ENCODE data around the gene ENTPD2.

- no peak for TF ChIP-seq TAF1 (IDR thresholded peaks at IDR 0.05; ENCODE audit: low read depth)
- no peak for TF ChIP-seq EP300 (IDR thresholded peaks at IDR 0.05; ENCODE audit: borderline replicate concordance)
- no peak for TF ChIP-seq RAD21 (IDR thresholded peaks at IDR 0.05; ENCODE audit: low read depth)
These were observed 42.7 kb downstream of the ENTPD2 start for GRCh38 chr9:137011156-137011555.
